GM19455 (cell line): ENCODE measurements around the gene SRRD.
A peak's percentile ranks its signal among the peaks of the same experiment; 100 is the strongest.
"Not testable (repeated sequence)": the region's sequence is repeated elsewhere in the genome, so short reads cannot be mapped to it uniquely, and the experiment has no call there.

Source experiments
- ATAC-seq: cut with Tn5 transposase; IDR thresholded peaks from one replicate; pipeline ENCODE4 v1.9.1; 2021; ENCODE audit not compliant: unreplicated experiment

SRRD gene

GRCh38 chr22:26483439-26484359 is at the start of gene SRRD, which contains the start of gene HPS4:
Gene SRRD, plus strand, starts transcription at chr22:26483877. Its CDS starts 14 bp downstream, at chr22:26483891.
Gene HPS4, minus strand, starts transcription at chr22:26483783. Its CDS starts 2,021 bp downstream, at chr22:26481762.
- ATAC-seq: peak; percentile 76

GRCh38 chr22:26435327-26436093 is 48.2 kb upstream of the SRRD start:
- ATAC-seq: no peak

- ATAC-seq: no peak
Measured at GRCh38 chr22:26436903-26437515, 46.7 kb upstream of the SRRD start.

GRCh38 chr22:26437694-26438392 is 45.8 kb upstream of the SRRD start:
- ATAC-seq: no peak

GRCh38 chr22:26438776-26439175 is 44.9 kb upstream of the SRRD start:
- not testable (repeated sequence) for ATAC-seq

GRCh38 chr22:26439559-26439958 is 44.1 kb upstream of the SRRD start:
- no peak for ATAC-seq

GRCh38 chr22:26442086-26442756 is 41.5 kb upstream of the SRRD start:
- no peak for ATAC-seq

- ATAC-seq: no peak
Measured at GRCh38 chr22:26443901-26444690, 39.6 kb upstream of the SRRD start.

- no peak for ATAC-seq
Measured at GRCh38 chr22:26444777-26445176, 38.9 kb upstream of the SRRD start.

- no peak for ATAC-seq
Measured at GRCh38 chr22:26445577-26446275, 38.0 kb upstream of the SRRD start.

GRCh38 chr22:26446808-26447515 is 36.7 kb upstream of the SRRD start:
- no peak for ATAC-seq

- no peak for ATAC-seq
Measured at GRCh38 chr22:26447584-26448329, 35.9 kb upstream of the SRRD start.

- ATAC-seq: no peak
Measured at GRCh38 chr22:26448334-26448733, 35.3 kb upstream of the SRRD start.

- no peak for ATAC-seq
Measured at GRCh38 chr22:26448941-26449340, 34.7 kb upstream of the SRRD start.

- no peak for ATAC-seq
Measured at GRCh38 chr22:26450453-26451185, 33.1 kb upstream of the SRRD start.

GRCh38 chr22:26452236-26453016 is 31.3 kb upstream of the SRRD start:
- ATAC-seq: no peak
